ENCODE results near the gene FOXJ3. TPM values are rescaled to one million over a fixed set of nuclear protein-coding genes. Genes with fewer than 3 reads are reported as not detected.

Gene FOXJ3
- polyA plus RNA-seq, 1 of the 3 experiments (the other 2 are of a cell fraction), result 16.0 TPM

GRCh38 chr1:42177541-42177981, 157.5 kb downstream of the FOXJ3 start:
- peaks cover 15% of the 10 kb centered on the region for H4K20me1 ChIP-seq (ENCODE audit: insufficient read depth)
- peaks cover 3 to 9% of the 10 kb centered on the region in 2 experiments for H3K36me3 ChIP-seq (replicated peaks in 1 of 2; ENCODE audit: control insufficient read depth in 1 of 2, insufficient read depth in 2 of 2, low read length in 1 of 2)
- no peak for DNase-seq
- H3K79me2 ChIP-seq (ENCODE audit: insufficient read depth), result no peaks in the 10 kb centered on the region
- ChIA-PET POLR2A (no interaction called here), CTCF (interaction anchor here (0.7 to 1.2 kb wide), 8 partner anchors 9 to 364 kb away, joined by 3 to 4 read pairs (median 3); no protein-coding TSS in a partner anchor)
- no peak overlapping the region for H3K4me3 ChIP-seq (ENCODE audit: low read depth in 2 of 2, low read length in 1 of 2)
- H3K4me1 ChIP-seq (ENCODE audit: control insufficient read depth in 1 of 2, insufficient read depth in 2 of 2, low read depth in 1 of 2, low read length in 1 of 2), result peaks cover 28 to 55% of the 10 kb centered on the region in 2 experiments; a peak in 3 of 4 replicates
- H2AFZ ChIP-seq (ENCODE audit: low read depth), result no peak overlapping the region
- 74% methylated on average over 6 of the region's 6 CpGs for WGBS (ENCODE audit: low lambda C conversion rate)
- no peaks in the 10 kb centered on the region for H3K9me3 ChIP-seq
- peak overlapping the region; percentile 51; the same call in 1 of the 2 replicates for H3K4me2 ChIP-seq
- H3K27me3 ChIP-seq (ENCODE audit: insufficient read depth), result no peaks in the 10 kb centered on the region
- TF ChIP-seq EP300 (IDR thresholded peaks at IDR 0.05; ENCODE audit: borderline replicate concordance in 1 of 2, low read depth in 1 of 2, low read length in 1 of 2), result 0 out of 4 replicates have a peak, but pooled peaks of 1 of the 2 experiments have one; percentile 20
- TF ChIP-seq, protein P1, sequence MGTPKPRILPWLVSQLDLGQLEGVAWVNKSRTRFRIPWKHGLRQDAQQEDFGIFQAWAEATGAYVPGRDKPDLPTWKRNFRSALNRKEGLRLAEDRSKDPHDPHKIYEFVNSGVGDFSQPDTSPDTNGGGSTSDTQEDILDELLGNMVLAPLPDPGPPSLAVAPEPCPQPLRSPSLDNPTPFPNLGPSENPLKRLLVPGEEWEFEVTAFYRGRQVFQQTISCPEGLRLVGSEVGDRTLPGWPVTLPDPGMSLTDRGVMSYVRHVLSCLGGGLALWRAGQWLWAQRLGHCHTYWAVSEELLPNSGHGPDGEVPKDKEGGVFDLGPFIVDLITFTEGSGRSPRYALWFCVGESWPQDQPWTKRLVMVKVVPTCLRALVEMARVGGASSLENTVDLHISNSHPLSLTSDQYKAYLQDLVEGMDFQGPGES (IDR thresholded peaks at IDR 0.05; ENCODE audit: low read depth, low read length), result no peak
- peak; percentile 82 for TF ChIP-seq FOSL2 (IDR thresholded peaks at IDR 0.05; ENCODE audit: borderline replicate concordance, low read depth)
- peak; percentile 73 for TF ChIP-seq TCF12 (IDR thresholded peaks at IDR 0.05)
- TF ChIP-seq POLR2AphosphoS5 (IDR thresholded peaks at IDR 0.05; ENCODE audit: low read depth, low read length), result peak; percentile 47; the same call in 1 of the 2 replicates
- no peak for TF ChIP-seq FOXJ3 (CRISPR knock-in tag; IDR thresholded peaks at IDR 0.05)
- peak; percentile 75 for TF ChIP-seq JUND (IDR thresholded peaks at IDR 0.05)
- TF ChIP-seq TEAD4 (IDR thresholded peaks at IDR 0.05; ENCODE audit: borderline replicate concordance, insufficient read depth), result peak; percentile 29; the same call in 1 of the 2 replicates
- TF ChIP-seq, protein P2, sequence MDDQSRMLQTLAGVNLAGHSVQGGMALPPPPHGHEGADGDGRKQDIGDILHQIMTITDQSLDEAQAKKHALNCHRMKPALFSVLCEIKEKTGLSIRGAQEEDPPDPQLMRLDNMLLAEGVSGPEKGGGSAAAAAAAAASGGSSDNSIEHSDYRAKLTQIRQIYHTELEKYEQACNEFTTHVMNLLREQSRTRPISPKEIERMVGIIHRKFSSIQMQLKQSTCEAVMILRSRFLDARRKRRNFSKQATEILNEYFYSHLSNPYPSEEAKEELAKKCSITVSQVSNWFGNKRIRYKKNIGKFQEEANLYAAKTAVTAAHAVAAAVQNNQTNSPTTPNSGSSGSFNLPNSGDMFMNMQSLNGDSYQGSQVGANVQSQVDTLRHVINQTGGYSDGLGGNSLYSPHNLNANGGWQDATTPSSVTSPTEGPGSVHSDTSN (IDR thresholded peaks at IDR 0.05), result peak; percentile 26; the same call in 1 of the 2 replicates
- peak; percentile 47; the same call in 1 of the 2 replicates for TF ChIP-seq YY1 (IDR thresholded peaks at IDR 0.05; ENCODE audit: low read depth)
- TF ChIP-seq ZBTB33 (IDR thresholded peaks at IDR 0.05; ENCODE audit: borderline replicate concordance, low read depth), result 0 out of 2 replicates have a peak, but pooled peaks have one; percentile 55
- no peak for TF ChIP-seq MEF2A (IDR thresholded peaks at IDR 0.05; ENCODE audit: borderline replicate concordance, low read depth)
- no peak for TF ChIP-seq USF1 (IDR thresholded peaks at IDR 0.05; ENCODE audit: borderline replicate concordance, low read depth)
- TF ChIP-seq NFIC (IDR thresholded peaks at IDR 0.05; ENCODE audit: borderline replicate concordance), result peak; percentile 81
- H3F3A ChIP-seq (replicated peaks; ENCODE audit: insufficient read depth), result peaks cover 27% of the 10 kb centered on the region
- H3K27ac ChIP-seq (ENCODE audit: low read depth in 2 of 2, low read length in 1 of 2), result peak overlapping the region; percentile 56
- H3K9me2 ChIP-seq, result no peaks in the 10 kb centered on the region
- H3K9ac ChIP-seq, result no peak overlapping the region
